ENCODE measurements around the gene AMZ2. TPM values are rescaled to one million over a fixed set of nuclear protein-coding genes. Genes with fewer than 3 reads are reported as not detected.
"Not testable (repeated sequence)": the region's sequence is repeated elsewhere in the genome, so short reads cannot be mapped to it uniquely, and the experiment has no call there.

AMZ2 gene
- total and polyA plus RNA-seq, 4 donors: 11.6 to 19.6 (median 17.3) TPM

DNA sequence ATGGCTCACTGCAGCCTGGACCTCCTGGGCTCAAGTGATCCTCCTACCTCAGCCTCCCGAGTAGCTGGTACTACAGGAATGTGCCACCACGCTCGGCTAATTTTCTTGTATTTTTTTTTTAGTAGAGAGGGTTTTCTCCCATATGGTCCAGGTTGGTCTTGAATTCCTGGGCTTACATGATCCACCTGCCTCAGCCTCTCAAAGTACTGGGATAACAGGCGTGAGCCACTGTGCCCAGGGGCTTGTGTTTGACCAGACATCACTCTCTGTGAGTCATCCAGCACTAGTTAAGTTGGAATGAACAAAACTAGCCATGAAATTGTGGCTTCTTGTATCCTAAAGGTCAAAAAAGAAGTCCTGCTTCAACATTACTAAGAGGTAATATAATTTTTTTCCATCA is 16.7 kb upstream of the AMZ2 start:
- WGBS: 98% methylated on average over 4 of the region's 4 CpGs
- H3K27ac ChIP-seq (ENCODE audit: low read depth in 1 of 2, low read length in 2 of 2); H3K4me3 ChIP-seq (ENCODE audit: low read depth in 1 of 3, low read length in 3 of 3); H3K36me3 ChIP-seq (ENCODE audit: control insufficient read depth in 4 of 4, insufficient read depth in 3 of 4, low read depth in 1 of 4, low read length in 3 of 4); H3K27me3 ChIP-seq (ENCODE audit: control insufficient read depth in 4 of 4, insufficient read depth in 4 of 4, low read length in 3 of 4); H3K4me1 ChIP-seq (ENCODE audit: control insufficient read depth in 4 of 4, insufficient read depth in 4 of 4, low read length in 3 of 4); DNase-seq (ENCODE audit: low spot score); H3K9ac ChIP-seq (ENCODE audit: low read depth in 1 of 2, low read length in 2 of 2); H3K9me3 ChIP-seq (ENCODE audit: control insufficient read depth in 4 of 4, low read length in 3 of 4): not testable (repeated sequence)

GRCh38 chr17:68231541-68231940 is 16.3 kb upstream of the AMZ2 start:
- Histone ChIP-seq H3K9ac (ENCODE audit: low read depth in 1 of 2, low read length in 2 of 2) (no peak overlapping the region), H3K4me1 (ENCODE audit: control insufficient read depth in 4 of 4, insufficient read depth in 4 of 4, low read length in 3 of 4) (no peaks in the 10 kb centered on the region), H3K27me3 (ENCODE audit: control insufficient read depth in 4 of 4, insufficient read depth in 4 of 4, low read length in 3 of 4) (no peaks in the 10 kb centered on the region), H3K4me3 (ENCODE audit: low read depth in 1 of 3, low read length in 3 of 3) (no peak overlapping the region), H3K27ac (ENCODE audit: low read depth in 1 of 2, low read length in 2 of 2) (no peak overlapping the region), H3K9me3 (ENCODE audit: control insufficient read depth in 4 of 4, low read length in 3 of 4) (no peaks in the 10 kb centered on the region), H3K36me3 (ENCODE audit: control insufficient read depth in 4 of 4, insufficient read depth in 3 of 4, low read depth in 1 of 4, low read length in 3 of 4) (no peaks in the 10 kb centered on the region)
- TF ChIP-seq FOXA2 (IDR thresholded peaks at IDR 0.05) (no peak), RXRA (IDR thresholded peaks at IDR 0.05) (no peak), NR2F2 (IDR thresholded peaks at IDR 0.05) (no peak), GABPA (IDR thresholded peaks at IDR 0.05 in 1 of 2, conservative IDR thresholded peaks at IDR 0.05 in 1 of 2) (no peak), REST (IDR thresholded peaks at IDR 0.05) (no peak), TAF1 (conservative IDR thresholded peaks at IDR 0.05) (no peak), HNF4A (conservative IDR thresholded peaks at IDR 0.05) (no peak), SP1 (IDR thresholded peaks at IDR 0.05) (no peak), EGR1 (IDR thresholded peaks at IDR 0.05; ENCODE audit: low read depth in 2 of 2) (no peak), CTCF (IDR thresholded peaks at IDR 0.05; ENCODE audit: low read depth, low read length, missing input control) (no peak), YY1 (IDR thresholded peaks at IDR 0.05) (no peak), RAD21 (IDR thresholded peaks at IDR 0.05) (no peak), JUND (IDR thresholded peaks at IDR 0.05) (no peak), FOXA1 (IDR thresholded peaks at IDR 0.05) (no peak), ZBTB33 (IDR thresholded peaks at IDR 0.05) (no peak), HNF4G (IDR thresholded peaks at IDR 0.05) (no peak), MAX (IDR thresholded peaks at IDR 0.05) (no peak)
- TF ChIP-seq, protein P1, sequence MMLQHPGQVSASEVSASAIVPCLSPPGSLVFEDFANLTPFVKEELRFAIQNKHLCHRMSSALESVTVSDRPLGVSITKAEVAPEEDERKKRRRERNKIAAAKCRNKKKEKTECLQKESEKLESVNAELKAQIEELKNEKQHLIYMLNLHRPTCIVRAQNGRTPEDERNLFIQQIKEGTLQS (IDR thresholded peaks at IDR 0.05): no peak
- no peak for DNase-seq (ENCODE audit: low spot score)
- WGBS: 95% methylated on average over 1 of the region's 1 CpG

- DNase-seq (ENCODE audit: low spot score); H3K9ac ChIP-seq (ENCODE audit: low read depth in 1 of 2, low read length in 2 of 2); H3K36me3 ChIP-seq (ENCODE audit: control insufficient read depth in 4 of 4, insufficient read depth in 3 of 4, low read depth in 1 of 4, low read length in 3 of 4); H3K4me1 ChIP-seq (ENCODE audit: control insufficient read depth in 4 of 4, insufficient read depth in 4 of 4, low read length in 3 of 4); H3K27me3 ChIP-seq (ENCODE audit: control insufficient read depth in 4 of 4, insufficient read depth in 4 of 4, low read length in 3 of 4); H3K27ac ChIP-seq (ENCODE audit: low read depth in 1 of 2, low read length in 2 of 2); H3K4me3 ChIP-seq (ENCODE audit: low read depth in 1 of 3, low read length in 3 of 3); H3K9me3 ChIP-seq (ENCODE audit: control insufficient read depth in 4 of 4, low read length in 3 of 4): not testable (repeated sequence)
- WGBS: 93% methylated on average over 1 of the region's 1 CpG
Measured at GRCh38 chr17:68232741-68233140, 15.1 kb upstream of the AMZ2 start.

DNA sequence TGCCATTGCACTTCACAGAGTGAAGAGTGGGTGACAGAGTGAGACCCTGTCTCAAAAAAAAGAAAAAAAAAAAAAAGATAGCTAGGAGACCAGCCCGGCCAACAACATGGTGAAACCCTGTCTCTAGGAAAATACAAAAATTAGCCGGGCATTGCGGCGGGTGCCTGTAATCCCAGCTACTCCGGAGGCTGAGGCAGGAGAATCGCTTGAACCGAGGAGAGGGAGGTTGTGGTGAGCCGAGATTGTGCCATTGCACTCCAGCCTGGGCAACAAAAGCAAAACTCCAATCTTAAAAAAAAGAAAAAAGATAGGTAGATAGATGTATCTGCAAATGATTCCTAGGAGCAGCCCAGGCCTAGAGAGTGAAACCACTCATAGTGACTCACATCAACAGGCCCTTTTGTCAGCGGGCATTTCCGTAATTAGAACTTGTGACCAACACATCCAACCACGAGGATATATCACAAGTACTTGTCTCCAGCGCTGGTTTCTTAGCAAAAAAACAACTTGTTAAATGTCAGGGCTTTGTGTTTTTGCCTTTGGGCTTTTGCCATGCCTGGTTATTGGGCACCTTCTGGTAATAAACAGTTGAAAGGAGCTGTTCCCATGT is 13.0 kb upstream of the AMZ2 start:
- H3K27ac ChIP-seq (ENCODE audit: low read depth in 1 of 2, low read length in 2 of 2): peak overlapping the region in 1 of 2 donors; percentile 12
- H3K27me3 ChIP-seq (ENCODE audit: control insufficient read depth in 4 of 4, insufficient read depth in 4 of 4, low read length in 3 of 4); H3K4me3 ChIP-seq (ENCODE audit: low read depth in 1 of 3, low read length in 3 of 3); H3K36me3 ChIP-seq (ENCODE audit: control insufficient read depth in 4 of 4, insufficient read depth in 3 of 4, low read depth in 1 of 4, low read length in 3 of 4); DNase-seq (ENCODE audit: low spot score); H3K4me1 ChIP-seq (ENCODE audit: control insufficient read depth in 4 of 4, insufficient read depth in 4 of 4, low read length in 3 of 4); H3K9me3 ChIP-seq (ENCODE audit: control insufficient read depth in 4 of 4, low read length in 3 of 4); H3K9ac ChIP-seq (ENCODE audit: low read depth in 1 of 2, low read length in 2 of 2): not testable (repeated sequence)
- WGBS: 90% methylated on average over 12 of the region's 12 CpGs
